ENCODE results near the gene POMC. TPM values are rescaled to one million over a fixed set of nuclear protein-coding genes. Genes with fewer than 3 reads are reported as not detected.

POMC gene
- total and polyA plus RNA-seq, 7 experiments from 2014 or later, result 3.5 to 10.1 (median 4.3) TPM

- peaks cover 0 to 7% of the 10 kb centered on the region in 2 donors for H3K4me1 ChIP-seq (ENCODE audit: control insufficient read depth in 2 of 2, insufficient read depth in 2 of 2, low read length in 2 of 2)
- intact Hi-C loops (cut with micrococcal nuclease), result loop anchor here in 1 of 2 donors (5.0 to 10.0 kb wide), 2 partner anchors 326 to 371 kb away; no protein-coding TSS in a partner anchor
- H3K27ac Mint-ChIP-seq, result no peak overlapping the region
- POLR2A ChIA-PET, result no interaction called here
- no peaks in the 10 kb centered on the region for H3K9me3 ChIP-seq (ENCODE audit: control insufficient read depth in 2 of 3, low read length in 3 of 3)
- no peak overlapping the region for H3K27ac ChIP-seq (ENCODE audit: low read depth, low read length)
- no peaks in the 10 kb centered on the region for H3K27me3 ChIP-seq (ENCODE audit: control insufficient read depth in 2 of 2, insufficient read depth in 2 of 2, low read length in 2 of 2)
- H3K4me3 Mint-ChIP-seq, result no peak overlapping the region
- ATAC-seq (no peak), DNase-seq (no peak)
- no peaks in the 10 kb centered on the region for H3K9me3 Mint-ChIP-seq
- peaks cover 0 to 18% (median 0%) of the 10 kb centered on the region in 5 donors for H3K27me3 Mint-ChIP-seq
- H3K36me3 Mint-ChIP-seq, result no peaks in the 10 kb centered on the region
- H3K4me3 ChIP-seq (ENCODE audit: low read length), result no peak overlapping the region
- no peaks in the 10 kb centered on the region for H3K36me3 ChIP-seq (ENCODE audit: control insufficient read depth in 2 of 3, insufficient read depth in 3 of 3, low read length in 3 of 3)
- CTCF ChIA-PET, result no interaction called here
- H3K4me1 Mint-ChIP-seq, result peaks cover 5 to 22% (median 14%) of the 10 kb centered on the region in 7 donors
Measured at GRCh38 chr2:25198576-25198975, 30.2 kb upstream of the POMC start.

- no peaks in the 10 kb centered on the region for H3K27me3 ChIP-seq (ENCODE audit: control insufficient read depth in 2 of 2, insufficient read depth in 2 of 2, low read length in 2 of 2)
- Mint-ChIP-seq H3K27me3 (peaks cover 0 to 18% (median 0%) of the 10 kb centered on the region in 5 donors), H3K27ac (no peak overlapping the region), H3K4me1 (peaks cover 5 to 22% (median 14%) of the 10 kb centered on the region in 7 donors), H3K4me3 (no peak overlapping the region), H3K9me3 (no peaks in the 10 kb centered on the region), H3K36me3 (no peaks in the 10 kb centered on the region)
- intact Hi-C loops (cut with micrococcal nuclease), result loop anchor here in 1 of 2 donors (5.0 to 10.0 kb wide), 2 partner anchors 327 to 371 kb away; no protein-coding TSS in a partner anchor
- H3K4me3 ChIP-seq (ENCODE audit: low read length), result no peak overlapping the region
- peaks cover 0 to 7% of the 10 kb centered on the region in 2 donors for H3K4me1 ChIP-seq (ENCODE audit: control insufficient read depth in 2 of 2, insufficient read depth in 2 of 2, low read length in 2 of 2)
- no peaks in the 10 kb centered on the region for H3K9me3 ChIP-seq (ENCODE audit: control insufficient read depth in 2 of 3, low read length in 3 of 3)
- ChIA-PET POLR2A (no interaction called here), CTCF (no interaction called here)
- DNase-seq, result no peak
- H3K27ac ChIP-seq (ENCODE audit: low read depth, low read length), result no peak overlapping the region
- H3K36me3 ChIP-seq (ENCODE audit: control insufficient read depth in 2 of 3, insufficient read depth in 3 of 3, low read length in 3 of 3), result no peaks in the 10 kb centered on the region
- ATAC-seq, result no peak
Measured at GRCh38 chr2:25198209-25198525, 29.8 kb upstream of the POMC start.

- H3K36me3 Mint-ChIP-seq, result no peaks in the 10 kb centered on the region
- peak overlapping the region in 1 of 9 donors; percentile 36 for H3K27ac Mint-ChIP-seq
- Histone ChIP-seq H3K9me3 (ENCODE audit: control insufficient read depth in 2 of 3, low read length in 3 of 3) (no peaks in the 10 kb centered on the region), H3K27ac (ENCODE audit: low read depth, low read length) (no peak overlapping the region), H3K27me3 (ENCODE audit: control insufficient read depth in 2 of 2, insufficient read depth in 2 of 2, low read length in 2 of 2) (no peaks in the 10 kb centered on the region), H3K4me1 (ENCODE audit: control insufficient read depth in 2 of 2, insufficient read depth in 2 of 2, low read length in 2 of 2) (peaks cover 0 to 6% of the 10 kb centered on the region in 2 donors), H3K4me3 (ENCODE audit: low read length) (no peak overlapping the region), H3K36me3 (ENCODE audit: control insufficient read depth in 2 of 3, insufficient read depth in 3 of 3, low read length in 3 of 3) (no peaks in the 10 kb centered on the region)
- ChIA-PET CTCF (interaction anchor here (0.6 to 2.2 kb wide), 6 partner anchors 9 to 324 kb away, joined by 3 to 6 read pairs (median 3); no protein-coding TSS in a partner anchor), POLR2A (interaction anchor here (0.7 kb wide), 1 partner anchor 19 kb away, joined by 3 read pairs; no protein-coding TSS in a partner anchor)
- H3K4me1 Mint-ChIP-seq, result peaks cover 5 to 20% (median 13%) of the 10 kb centered on the region in 7 donors
- intact Hi-C loops (cut with micrococcal nuclease), result loop anchor here (2.0 to 10.0 kb wide), 5 partner anchors 13 to 787 kb away; no protein-coding TSS in a partner anchor
- DNase-seq, result no peak
- ATAC-seq, result no peak
- no peaks in the 10 kb centered on the region for H3K9me3 Mint-ChIP-seq
- H3K4me3 Mint-ChIP-seq, result no peak overlapping the region
- H3K27me3 Mint-ChIP-seq, result peaks cover 0 to 18% (median 0%) of the 10 kb centered on the region in 5 donors
Measured at GRCh38 chr2:25197336-25198208, 29.2 kb upstream of the POMC start.

- ChIA-PET CTCF (interaction anchor here (1.2 to 1.3 kb wide), 2 partner anchors 28 to 34 kb away, joined by 3 to 4 read pairs; no protein-coding TSS in a partner anchor), POLR2A (no interaction called here)
- Mint-ChIP-seq H3K36me3 (no peaks in the 10 kb centered on the region), H3K9me3 (no peaks in the 10 kb centered on the region), H3K27ac (no peak overlapping the region), H3K27me3 (peaks cover 0 to 31% (median 0%) of the 10 kb centered on the region in 5 donors), H3K4me3 (no peak overlapping the region), H3K4me1 (peaks cover 0 to 7% (median 0%) of the 10 kb centered on the region in 7 donors)
- no peaks in the 10 kb centered on the region for H3K36me3 ChIP-seq (ENCODE audit: control insufficient read depth in 2 of 3, insufficient read depth in 3 of 3, low read length in 3 of 3)
- no peaks in the 10 kb centered on the region for H3K9me3 ChIP-seq (ENCODE audit: control insufficient read depth in 2 of 3, low read length in 3 of 3)
- H3K4me3 ChIP-seq (ENCODE audit: low read length), result no peak overlapping the region
- DNase-seq (no peak), ATAC-seq (no peak)
- H3K27ac ChIP-seq (ENCODE audit: low read depth, low read length), result no peak overlapping the region
- intact Hi-C loops (cut with micrococcal nuclease), result loop anchor here in 1 of 2 donors (5.0 to 10.0 kb wide), 2 partner anchors 330 to 367 kb away; no protein-coding TSS in a partner anchor
- no peaks in the 10 kb centered on the region for H3K27me3 ChIP-seq (ENCODE audit: control insufficient read depth in 2 of 2, insufficient read depth in 2 of 2, low read length in 2 of 2)
- H3K4me1 ChIP-seq (ENCODE audit: control insufficient read depth in 2 of 2, insufficient read depth in 2 of 2, low read length in 2 of 2), result no peaks in the 10 kb centered on the region
Measured at GRCh38 chr2:25194576-25195122, 26.3 kb upstream of the POMC start.

- H3K9me3 ChIP-seq (ENCODE audit: control insufficient read depth in 2 of 3, low read length in 3 of 3), result no peaks in the 10 kb centered on the region
- ATAC-seq, result no peak
- no peaks in the 10 kb centered on the region for H3K36me3 Mint-ChIP-seq
- peaks cover 0 to 3% of the 10 kb centered on the region in 2 donors for H3K27me3 ChIP-seq (ENCODE audit: control insufficient read depth in 2 of 2, insufficient read depth in 2 of 2, low read length in 2 of 2)
- H3K9me3 Mint-ChIP-seq, result no peaks in the 10 kb centered on the region
- no peak overlapping the region for H3K27ac ChIP-seq (ENCODE audit: low read depth, low read length)
- POLR2A ChIA-PET, result no interaction called here
- H3K36me3 ChIP-seq (ENCODE audit: control insufficient read depth in 2 of 3, insufficient read depth in 3 of 3, low read length in 3 of 3), result no peaks in the 10 kb centered on the region
- intact Hi-C loops (cut with micrococcal nuclease), result loop anchor here in 1 of 2 donors (10.0 kb wide), 1 partner anchor 334 kb away; no protein-coding TSS in a partner anchor
- H3K4me1 Mint-ChIP-seq, result no peaks in the 10 kb centered on the region
- H3K27me3 Mint-ChIP-seq, result peaks cover 0 to 23% (median 0%) of the 10 kb centered on the region in 5 donors
- CTCF ChIA-PET, result no interaction called here
- no peak overlapping the region for H3K4me3 ChIP-seq (ENCODE audit: low read length)
- no peak overlapping the region for H3K27ac Mint-ChIP-seq
- no peak overlapping the region for H3K4me3 Mint-ChIP-seq
- no peaks in the 10 kb centered on the region for H3K4me1 ChIP-seq (ENCODE audit: control insufficient read depth in 2 of 2, insufficient read depth in 2 of 2, low read length in 2 of 2)
- no peak for DNase-seq
Measured at GRCh38 chr2:25190536-25190935, 22.2 kb upstream of the POMC start.

- DNase-seq, result no peak
- POLR2A ChIA-PET, result no interaction called here
Measured at GRCh38 chr2:25188405-25188804, 20.0 kb upstream of the POMC start.

More at GRCh38 chr2:25188405-25188804, 20.0 kb upstream of the POMC start:
- H3K27me3 ChIP-seq (ENCODE audit: control insufficient read depth in 2 of 2, insufficient read depth in 2 of 2, low read length in 2 of 2), result peaks cover 0 to 3% of the 10 kb centered on the region in 2 donors
- no peaks in the 10 kb centered on the region for H3K36me3 Mint-ChIP-seq
- no peak for ATAC-seq
- H3K9me3 Mint-ChIP-seq, result no peaks in the 10 kb centered on the region
- H3K27ac ChIP-seq (ENCODE audit: low read depth, low read length), result no peak overlapping the region
- H3K27me3 Mint-ChIP-seq, result peaks cover 0 to 29% (median 0%) of the 10 kb centered on the region in 5 donors
- intact Hi-C loops (cut with micrococcal nuclease), result no loop called here
- no peaks in the 10 kb centered on the region for H3K4me1 ChIP-seq (ENCODE audit: control insufficient read depth in 2 of 2, insufficient read depth in 2 of 2, low read length in 2 of 2)
- peaks cover 0 to 3% (median 0%) of the 10 kb centered on the region in 7 donors for H3K4me1 Mint-ChIP-seq
- no peak overlapping the region for H3K4me3 Mint-ChIP-seq
- no peaks in the 10 kb centered on the region for H3K36me3 ChIP-seq (ENCODE audit: control insufficient read depth in 2 of 3, insufficient read depth in 3 of 3, low read length in 3 of 3)
- CTCF ChIA-PET, result no interaction called here
- no peak overlapping the region for H3K4me3 ChIP-seq (ENCODE audit: low read length)
- no peaks in the 10 kb centered on the region for H3K9me3 ChIP-seq (ENCODE audit: control insufficient read depth in 2 of 3, low read length in 3 of 3)
- no peak overlapping the region for H3K27ac Mint-ChIP-seq
